Measurements from ENCODE around the gene IPPK. TPM values are rescaled to one million over a fixed set of nuclear protein-coding genes. Genes with fewer than 3 reads are reported as not detected.

IPPK gene
- total RNA-seq, 2 experiments from 2014 or later = 12.5 to 15.8 TPM

DNA sequence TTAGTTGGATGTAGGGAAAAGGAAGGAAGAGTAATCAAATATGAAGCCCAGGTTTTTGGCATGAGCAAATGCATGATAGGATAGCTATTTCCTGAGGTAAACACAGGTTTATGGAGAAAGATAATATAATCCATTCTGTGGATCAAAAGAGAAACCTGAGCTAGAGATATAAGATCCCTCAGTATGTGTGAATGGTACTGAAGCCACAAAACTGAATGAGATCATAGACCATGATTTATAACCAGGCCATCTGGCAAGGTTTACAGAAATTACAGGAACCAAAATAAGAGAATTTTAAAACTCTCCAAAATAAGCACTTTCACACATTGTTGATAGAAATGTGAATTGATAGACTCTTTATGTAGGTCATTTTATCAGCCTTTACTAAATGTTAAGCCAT, 105.4 kb downstream of the IPPK start:
- DNase-seq = no peak
- CTCF ChIA-PET = no interaction called here
- intact Hi-C loops (cut with micrococcal nuclease) = no loop called here
- Mint-ChIP-seq H3K36me3 (ENCODE audit: low read depth) (peaks cover 2% of the 10 kb centered on the region), H3K4me1 (ENCODE audit: low read depth) (peaks cover 4% of the 10 kb centered on the region), H3K27ac (no peak overlapping the region), H3K4me3 (no peak overlapping the region), H3K27me3 (no peaks in the 10 kb centered on the region), H3K9me3 (peaks cover 11% of the 10 kb centered on the region)
- POLR2A ChIA-PET = no interaction called here
- ATAC-seq = no peak
- TF ChIP-seq, protein P1, sequence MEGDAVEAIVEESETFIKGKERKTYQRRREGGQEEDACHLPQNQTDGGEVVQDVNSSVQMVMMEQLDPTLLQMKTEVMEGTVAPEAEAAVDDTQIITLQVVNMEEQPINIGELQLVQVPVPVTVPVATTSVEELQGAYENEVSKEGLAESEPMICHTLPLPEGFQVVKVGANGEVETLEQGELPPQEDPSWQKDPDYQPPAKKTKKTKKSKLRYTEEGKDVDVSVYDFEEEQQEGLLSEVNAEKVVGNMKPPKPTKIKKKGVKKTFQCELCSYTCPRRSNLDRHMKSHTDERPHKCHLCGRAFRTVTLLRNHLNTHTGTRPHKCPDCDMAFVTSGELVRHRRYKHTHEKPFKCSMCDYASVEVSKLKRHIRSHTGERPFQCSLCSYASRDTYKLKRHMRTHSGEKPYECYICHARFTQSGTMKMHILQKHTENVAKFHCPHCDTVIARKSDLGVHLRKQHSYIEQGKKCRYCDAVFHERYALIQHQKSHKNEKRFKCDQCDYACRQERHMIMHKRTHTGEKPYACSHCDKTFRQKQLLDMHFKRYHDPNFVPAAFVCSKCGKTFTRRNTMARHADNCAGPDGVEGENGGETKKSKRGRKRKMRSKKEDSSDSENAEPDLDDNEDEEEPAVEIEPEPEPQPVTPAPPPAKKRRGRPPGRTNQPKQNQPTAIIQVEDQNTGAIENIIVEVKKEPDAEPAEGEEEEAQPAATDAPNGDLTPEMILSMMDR (IDR thresholded peaks at IDR 0.05) = no peak

Other genes starting within 250 kb of the IPPK start
- not detected for gene OMD, start 245.7 kb downstream of the IPPK start, total RNA-seq
- gene ASPN, start 187.6 kb downstream of the IPPK start, total RNA-seq = not detected
- not detected for gene ECM2, start 134.1 kb downstream of the IPPK start, total RNA-seq
- 10 to 100 TPM; 14.2 to 16.8 TPM for gene BICD2, start 94.7 kb upstream of the IPPK start, total RNA-seq
- gene ZNF484, start 207.9 kb upstream of the IPPK start, total RNA-seq = 1 to 10 TPM; 5.8 to 6.2 TPM

All from activated CD8-positive, alpha-beta T cell treated with anti-CD3 and anti-CD28 coated beads for 36 hours (primary cell).